Measurements from ENCODE around the gene S100PBP. TPM values are rescaled to one million over a fixed set of nuclear protein-coding genes. Genes with fewer than 3 reads are reported as not detected.

Gene S100PBP
- total RNA-seq, 3 donors from 2014 or later = 25.0 to 49.0 (median 29.5) TPM

GRCh38 chr1:32816676-32817158 is 736 bp upstream of the S100PBP start:
- peak overlapping the region; percentile 97 to 98 for H3K27ac ChIP-seq
- intact Hi-C loops (cut with DNase I; ENCODE audit: low total_unique reads) = no loop called here
- no peaks in the 10 kb centered on the region for H3K27me3 ChIP-seq
- no peak for DNase-seq (ENCODE audit: low spot score in 2 of 2)
- peak overlapping the region; percentile 82 to 98 (median 85) for H3K4me3 ChIP-seq
- no peaks in the 10 kb centered on the region for H3K9me3 ChIP-seq
- TF ChIP-seq POLR2A (IDR thresholded peaks at IDR 0.05) = no peak
- no peak for TF ChIP-seq CTCF (IDR thresholded peaks at IDR 0.05)
- TF ChIP-seq POLR2AphosphoS5 (IDR thresholded peaks at IDR 0.05) = no peak
- no peaks in the 10 kb centered on the region for H3K36me3 ChIP-seq
- H3K4me1 ChIP-seq = peaks cover 0 to 12% of the 10 kb centered on the region in 2 donors

DNA sequence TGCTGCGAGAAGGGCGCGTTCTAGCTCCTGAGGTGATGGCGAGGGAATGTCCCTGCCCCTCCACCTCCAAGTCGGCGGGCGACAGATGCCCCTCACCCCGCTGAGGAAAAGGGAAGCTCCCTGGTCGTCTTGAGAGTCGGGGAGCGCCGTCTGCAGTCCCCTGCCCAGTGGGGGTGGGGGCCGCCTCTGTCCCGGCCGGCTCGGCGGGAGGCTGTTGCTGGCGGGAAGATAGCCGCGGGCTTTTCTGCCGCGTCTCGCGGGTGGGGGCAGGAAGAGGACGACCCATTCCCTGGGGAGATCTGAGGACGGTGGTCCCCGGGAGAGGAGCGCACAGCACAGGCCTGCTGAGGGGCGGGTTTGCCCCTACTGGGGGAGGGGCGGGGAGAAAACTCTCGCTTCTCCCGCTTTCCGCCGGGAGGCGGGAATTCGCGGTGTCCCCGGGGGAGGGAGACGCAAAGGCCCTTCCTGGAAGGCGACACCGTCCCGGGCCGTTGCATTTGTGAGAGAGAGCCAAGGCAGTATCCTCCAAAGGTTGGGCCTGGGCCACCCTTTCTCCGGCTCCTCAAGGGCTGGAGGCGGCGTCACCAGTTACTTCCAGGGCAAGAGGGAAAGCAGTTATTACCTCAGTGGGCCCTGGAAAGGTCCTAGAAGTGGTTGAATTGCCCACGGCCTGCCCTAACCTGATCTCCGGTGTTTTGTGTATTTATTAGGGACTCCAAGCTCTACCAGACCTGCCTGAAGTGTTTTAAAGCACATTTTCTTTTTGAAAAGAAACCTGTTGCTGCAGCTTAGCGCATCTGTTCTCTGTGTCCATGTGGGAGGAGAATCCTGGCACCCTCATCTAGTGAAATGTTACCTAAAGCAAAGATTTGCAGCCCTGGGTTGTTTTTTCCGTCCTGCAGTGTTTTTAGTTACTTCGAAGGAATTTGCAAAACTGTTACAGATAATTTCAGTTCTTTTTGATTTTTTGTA is 648 bp downstream of the S100PBP start:
- H3K27me3 ChIP-seq = no peaks in the 10 kb centered on the region
- no peaks in the 10 kb centered on the region for H3K9me3 ChIP-seq
- peak overlapping the region; percentile 97 to 98 for H3K27ac ChIP-seq
- peak; percentile 63 to 76 for DNase-seq (ENCODE audit: low spot score in 2 of 2)
- no peaks in the 10 kb centered on the region for H3K36me3 ChIP-seq
- H3K4me3 ChIP-seq = peak overlapping the region; percentile 82 to 98 (median 85)
- intact Hi-C loops (cut with DNase I; ENCODE audit: low total_unique reads) = no loop called here
- TF ChIP-seq POLR2A (IDR thresholded peaks at IDR 0.05) (no peak), POLR2AphosphoS5 (IDR thresholded peaks at IDR 0.05) (peak in 2 of 3 donors; percentile 36 to 58)
- peaks cover 0 to 12% of the 10 kb centered on the region in 2 donors for H3K4me1 ChIP-seq

DNA sequence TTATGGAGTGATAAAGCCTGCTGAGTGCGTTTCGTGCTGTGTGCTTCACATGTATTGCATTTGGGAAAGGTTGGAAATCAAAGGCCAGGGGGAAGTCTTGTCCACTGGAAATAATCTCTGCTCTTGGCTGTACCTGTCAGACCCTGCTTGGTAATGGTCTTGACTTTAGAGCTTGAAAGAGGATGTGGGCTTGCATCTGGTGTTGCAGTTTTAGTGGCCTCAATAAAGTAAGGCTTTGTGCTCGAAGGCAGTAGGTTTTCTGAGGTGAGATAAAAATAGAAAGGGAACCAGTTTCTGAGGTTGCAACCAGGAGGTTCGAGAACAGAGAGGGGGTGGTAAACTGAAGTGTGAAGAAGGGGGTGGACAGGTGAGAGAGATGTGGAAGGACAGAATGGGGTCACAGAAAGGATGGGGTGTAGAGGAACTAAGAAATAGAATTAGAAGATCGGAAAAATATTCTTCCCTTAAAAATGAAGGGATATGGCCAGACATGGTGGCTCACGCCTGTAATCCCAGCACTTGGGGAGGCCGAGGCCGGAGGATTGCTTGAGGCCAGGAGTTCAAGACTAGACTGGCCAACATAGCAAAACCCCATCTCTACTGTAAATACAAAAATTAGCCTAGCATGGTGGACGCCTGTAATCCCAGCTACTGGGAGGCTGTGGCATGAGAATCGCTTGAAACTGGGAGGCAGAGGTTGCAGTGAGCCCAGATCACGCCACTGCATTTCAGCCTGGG is 1.5 kb downstream of the S100PBP start:
- no peak for DNase-seq (ENCODE audit: low spot score in 2 of 2)
- peaks cover 0 to 12% of the 10 kb centered on the region in 2 donors for H3K4me1 ChIP-seq
- H3K9me3 ChIP-seq = no peaks in the 10 kb centered on the region
- intact Hi-C loops (cut with DNase I; ENCODE audit: low total_unique reads) = no loop called here
- H3K36me3 ChIP-seq = no peaks in the 10 kb centered on the region
- H3K4me3 ChIP-seq = peak overlapping the region; percentile 82 to 98 (median 85)
- H3K27me3 ChIP-seq = no peaks in the 10 kb centered on the region
- no peak for TF ChIP-seq POLR2AphosphoS5 (IDR thresholded peaks at IDR 0.05)
- TF ChIP-seq POLR2A (IDR thresholded peaks at IDR 0.05) = no peak
- TF ChIP-seq CTCF (IDR thresholded peaks at IDR 0.05) = no peak
- H3K27ac ChIP-seq = peak overlapping the region; percentile 97 to 98

DNA sequence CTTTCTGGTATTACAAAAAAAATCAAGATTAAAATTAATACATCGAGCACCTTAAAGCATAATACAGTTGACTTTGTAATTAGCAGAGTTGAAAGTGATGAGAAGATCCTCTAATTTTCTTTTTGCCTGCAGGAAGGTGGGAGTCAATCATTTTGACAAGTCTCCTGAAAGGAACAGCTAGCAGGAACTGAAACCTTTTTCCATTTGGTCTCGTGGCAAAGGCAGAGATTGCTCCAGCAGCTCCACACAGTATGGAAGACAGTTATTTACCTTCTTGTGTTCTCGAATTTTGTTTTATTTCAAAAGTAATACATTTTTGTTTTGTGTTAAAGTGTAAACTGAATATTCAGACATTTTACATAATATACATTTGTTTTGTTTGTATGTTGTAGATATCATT is 7.7 kb downstream of the S100PBP start:
- DNase-seq (ENCODE audit: low spot score in 2 of 2) = no peak
- Histone ChIP-seq H3K4me1 (no peaks in the 10 kb centered on the region), H3K4me3 (no peak overlapping the region), H3K27ac (no peak overlapping the region), H3K36me3 (peaks cover 4% of the 10 kb centered on the region), H3K9me3 (no peaks in the 10 kb centered on the region), H3K27me3 (no peaks in the 10 kb centered on the region)
- no peak for TF ChIP-seq POLR2A (IDR thresholded peaks at IDR 0.05)
- no peak for TF ChIP-seq CTCF (IDR thresholded peaks at IDR 0.05)
- TF ChIP-seq POLR2AphosphoS5 (IDR thresholded peaks at IDR 0.05) = no peak
- intact Hi-C loops (cut with DNase I; ENCODE audit: low total_unique reads) = no loop called here

GRCh38 chr1:32828341-32828740 is 10.9 kb downstream of the S100PBP start:
- H3K27ac ChIP-seq = no peak overlapping the region

More at GRCh38 chr1:32828341-32828740, 10.9 kb downstream of the S100PBP start:
- H3K9me3 ChIP-seq = no peaks in the 10 kb centered on the region
- no peak overlapping the region for H3K4me3 ChIP-seq
- no peak for DNase-seq (ENCODE audit: low spot score in 2 of 2)
- TF ChIP-seq CTCF (IDR thresholded peaks at IDR 0.05) (no peak), POLR2AphosphoS5 (IDR thresholded peaks at IDR 0.05) (no peak), POLR2A (IDR thresholded peaks at IDR 0.05) (no peak)
- intact Hi-C loops (cut with DNase I; ENCODE audit: low total_unique reads) = no loop called here
- H3K4me1 ChIP-seq = no peaks in the 10 kb centered on the region
- H3K27me3 ChIP-seq = no peaks in the 10 kb centered on the region
- peaks cover 8% of the 10 kb centered on the region for H3K36me3 ChIP-seq

Data from breast epithelium (tissue), 4 donors.